ENCODE measurements around the gene THPO.

THPO gene

GRCh38 chr3:184414418-184415202 is 36.6 kb upstream of the THPO start:
- TF ChIP-seq CTCF (IDR thresholded peaks at IDR 0.05; ENCODE audit: low read length, missing control alignments), result no peak
- H3K4me3 ChIP-seq (replicated peaks; ENCODE audit: low read depth, low read length), result no peak overlapping the region
- DNase-seq (ENCODE audit: low read depth), result no peak

GRCh38 chr3:184409946-184410500 is 32.0 kb upstream of the THPO start:
- TF ChIP-seq CTCF (IDR thresholded peaks at IDR 0.05; ENCODE audit: low read length, missing control alignments), result no peak
- DNase-seq (ENCODE audit: low read depth), result no peak
- no peak overlapping the region for H3K4me3 ChIP-seq (replicated peaks; ENCODE audit: low read depth, low read length)

- no peak for DNase-seq (ENCODE audit: low read depth)
- TF ChIP-seq CTCF (IDR thresholded peaks at IDR 0.05; ENCODE audit: low read length, missing control alignments), result no peak
Observed at GRCh38 chr3:184409331-184409926, 31.4 kb upstream of the THPO start.

GRCh38 chr3:184405075-184406030 is 27.3 kb upstream of the THPO start:
- no peak for TF ChIP-seq CTCF (IDR thresholded peaks at IDR 0.05; ENCODE audit: low read length, missing control alignments)
- no peak overlapping the region for H3K4me3 ChIP-seq (replicated peaks; ENCODE audit: low read depth, low read length)
- no peak for DNase-seq (ENCODE audit: low read depth)

More at GRCh38 chr3:184409331-184409926, 31.4 kb upstream of the THPO start:
- no peak overlapping the region for H3K4me3 ChIP-seq (replicated peaks; ENCODE audit: low read depth, low read length)

GRCh38 chr3:184399410-184399809 is 21.4 kb upstream of the THPO start:
- peak; percentile 90 for DNase-seq (ENCODE audit: low read depth)
- no peak for TF ChIP-seq CTCF (IDR thresholded peaks at IDR 0.05; ENCODE audit: low read length, missing control alignments)
- H3K4me3 ChIP-seq (replicated peaks; ENCODE audit: low read depth, low read length), result no peak overlapping the region

- no peak for TF ChIP-seq CTCF (IDR thresholded peaks at IDR 0.05; ENCODE audit: low read length, missing control alignments)
- DNase-seq (ENCODE audit: low read depth), result no peak
- H3K4me3 ChIP-seq (replicated peaks; ENCODE audit: low read depth, low read length), result no peak overlapping the region
Observed at GRCh38 chr3:184395320-184395660, 17.3 kb upstream of the THPO start.
